Neural progenitor cell (in vitro differentiated cells): ENCODE data around the gene PUM1. TPM values are rescaled to one million over a fixed set of nuclear protein-coding genes. Genes with fewer than 3 reads are reported as not detected.
A peak's percentile ranks its signal among the peaks of the same experiment; 100 is the strongest.

Experiments used
- DNase-seq: peaks from one replicate; pipeline ENCODE4 v3.0.0-alpha.2; 2016; ENCODE audit warnings: low spot score
- H2AFZ ChIP-seq: fragments of 200-600 bp; sonication (generic); replicated peaks from 2 replicates; pipeline ENCODE4 v1.6.1; 2016; ENCODE audit warnings: antibody characterized with exemption
- H3F3A ChIP-seq: fragments of 200-600 bp; sonication (generic); 2 replicates; pipeline ENCODE4 v1.6.1; 2016; ENCODE audit warnings: antibody characterized with exemption, low read depth
- H3K27ac ChIP-seq: fragments of 200-600 bp; sonication (generic); 2 replicates; pipeline ENCODE4 v1.5.1; 2016; ENCODE audit warnings: mild to moderate bottlenecking
- H3K27me3 ChIP-seq: fragments of 200-600 bp; sonication (generic); 2 replicates; pipeline ENCODE4 v1.6.1; 2016; ENCODE audit warnings: mild to moderate bottlenecking, moderate library complexity
- H3K36me3 ChIP-seq: fragments of 200-600 bp; sonication (generic); 2 replicates; pipeline ENCODE4 v1.5.1; 2016
- H3K4me1 ChIP-seq: fragments of 200-600 bp; sonication (generic); 2 replicates; pipeline ENCODE4 v1.6.1; 2016; ENCODE audit warnings: mixed run types
- H3K4me2 ChIP-seq: fragments of 200-600 bp; sonication (generic); 2 replicates; pipeline ENCODE4 v1.6.1; 2016
- H3K4me3 ChIP-seq: fragments of 200-600 bp; sonication (generic); 2 replicates; pipeline ENCODE4 v1.5.1; 2016
- H3K79me2 ChIP-seq: fragments of 200-600 bp; sonication (generic); 2 replicates; pipeline ENCODE4 v1.6.1; 2016; ENCODE audit warnings: low read depth
- H3K9ac ChIP-seq: fragments of 200-600 bp; sonication (generic); 2 replicates; pipeline ENCODE4 v1.6.1; 2016
- H3K9me3 ChIP-seq: fragments of 200-600 bp; sonication (generic); 2 replicates; pipeline ENCODE4 v1.5.1; 2016; ENCODE audit warnings: low read depth
- H4K20me1 ChIP-seq: fragments of 200-600 bp; sonication (generic); 2 replicates; pipeline ENCODE4 v1.6.1; 2016; ENCODE audit warnings: low read depth
- H3K27ac Mint-ChIP-seq: 3 replicates; pipeline ENCODE4 v1.8.0; 2021; ENCODE audit warnings: mixed read lengths
- H3K27me3 Mint-ChIP-seq: 2 replicates; pipeline ENCODE4 v1.8.0; 2022; ENCODE audit warnings: low read depth, mild to moderate bottlenecking, inconsistent platforms, moderate library complexity, mixed read lengths; ENCODE audit not compliant: insufficient read depth
- H3K36me3 Mint-ChIP-seq: 3 replicates; pipeline ENCODE4 v1.8.0; 2021; ENCODE audit warnings: mixed read lengths
- H3K4me1 Mint-ChIP-seq: 3 replicates; pipeline ENCODE4 v1.8.0; 2021; ENCODE audit warnings: mixed read lengths
- H3K4me3 Mint-ChIP-seq: 3 replicates; pipeline ENCODE4 v1.8.0; 2021; ENCODE audit warnings: mild to moderate bottlenecking, moderate library complexity, mixed read lengths
- H3K9me3 Mint-ChIP-seq: 3 replicates; pipeline ENCODE4 v1.8.0; 2020; ENCODE audit warnings: mixed read lengths
- CTCF ChIP-seq: fragments of 200-600 bp; sonication (generic); IDR thresholded peaks from 2 replicates; pipeline ENCODE4 v1.5.1; 2017; ENCODE audit warnings: antibody characterized with exemption, mild to moderate bottlenecking
- EZH2 ChIP-seq: fragments of 200-600 bp; sonication (generic); IDR thresholded peaks from 2 replicates; pipeline ENCODE4 v1.6.1; 2017; ENCODE audit warnings: antibody characterized with exemption, mild to moderate bottlenecking, moderate library complexity
- EZH2phosphoT487 ChIP-seq: fragments of 200-600 bp; sonication (generic); IDR thresholded peaks from 2 replicates; pipeline ENCODE4 v1.6.1; 2017; ENCODE audit warnings: antibody characterized with exemption
- total RNA-seq: library from RNA; depleted of rRNA; stranded (reverse); fragments of >200 nt; gene quantifications from 2 replicates; pipeline ENCODE4 v1.2.3, GENCODE V29; 2015; ENCODE audit warnings: low replicate concordance

PUM1 gene
- total RNA-seq, 1 donor from 2014 or later, result 130 TPM

GRCh38 chr1:30929135-30929889, 136.2 kb downstream of the PUM1 start:
- Histone ChIP-seq H3K9ac (no peak overlapping the region), H3K4me2 (no peak overlapping the region), H3K36me3 (peaks cover 4% of the 10 kb centered on the region), H4K20me1 (peaks cover 52% of the 10 kb centered on the region), H3F3A (peaks cover 49% of the 10 kb centered on the region), H3K4me3 (no peak overlapping the region), H3K9me3 (no peaks in the 10 kb centered on the region), H2AFZ (no peak overlapping the region), H3K27me3 (no peaks in the 10 kb centered on the region), H3K79me2 (no peaks in the 10 kb centered on the region), H3K4me1 (no peaks in the 10 kb centered on the region), H3K27ac (no peak overlapping the region)
- Mint-ChIP-seq H3K9me3 (no peaks in the 10 kb centered on the region), H3K36me3 (peaks cover 9% of the 10 kb centered on the region), H3K4me1 (peaks cover 22% of the 10 kb centered on the region), H3K27me3 (peaks cover 8% of the 10 kb centered on the region), H3K4me3 (no peak overlapping the region), H3K27ac (no peak overlapping the region)
- peak; percentile 61 for DNase-seq
- peak; percentile 79 for TF ChIP-seq CTCF
- TF ChIP-seq EZH2phosphoT487, result no peak

- no peak for DNase-seq
- no peak overlapping the region for H3K4me2 ChIP-seq
- H3K27me3 Mint-ChIP-seq, result peaks cover 10% of the 10 kb centered on the region
- H3K9ac ChIP-seq, result no peak overlapping the region
- peaks cover 46% of the 10 kb centered on the region for H4K20me1 ChIP-seq
- H3K9me3 ChIP-seq, result no peaks in the 10 kb centered on the region
- H3K4me3 ChIP-seq, result no peak overlapping the region
- H3K27ac Mint-ChIP-seq, result no peak overlapping the region
- no peak overlapping the region for H3K27ac ChIP-seq
- peaks cover 44% of the 10 kb centered on the region for H3F3A ChIP-seq
- no peaks in the 10 kb centered on the region for H3K79me2 ChIP-seq
- no peak overlapping the region for H3K4me3 Mint-ChIP-seq
- peaks cover 5% of the 10 kb centered on the region for H3K36me3 Mint-ChIP-seq
- no peaks in the 10 kb centered on the region for H3K27me3 ChIP-seq
- TF ChIP-seq EZH2 (no peak), CTCF (no peak), EZH2phosphoT487 (no peak)
- no peaks in the 10 kb centered on the region for H3K9me3 Mint-ChIP-seq
- H2AFZ ChIP-seq, result no peak overlapping the region
- peaks cover 4% of the 10 kb centered on the region for H3K36me3 ChIP-seq
- peaks cover 17% of the 10 kb centered on the region for H3K4me1 Mint-ChIP-seq
- H3K4me1 ChIP-seq, result no peaks in the 10 kb centered on the region
These were observed 136.8 kb downstream of the PUM1 start for GRCh38 chr1:30928789-30929134.

GRCh38 chr1:30928171-30928570, 137.3 kb downstream of the PUM1 start:
- Mint-ChIP-seq H3K36me3 (peaks cover 3% of the 10 kb centered on the region), H3K9me3 (no peaks in the 10 kb centered on the region), H3K4me1 (peaks cover 15% of the 10 kb centered on the region), H3K27me3 (peaks cover 10% of the 10 kb centered on the region), H3K27ac (no peak overlapping the region), H3K4me3 (no peak overlapping the region)
- Histone ChIP-seq H3K4me2 (no peak overlapping the region), H3K79me2 (no peaks in the 10 kb centered on the region), H3F3A (peaks cover 44% of the 10 kb centered on the region), H2AFZ (no peak overlapping the region), H3K27ac (no peak overlapping the region), H3K9me3 (no peaks in the 10 kb centered on the region), H3K4me3 (no peak overlapping the region), H3K36me3 (peaks cover 4% of the 10 kb centered on the region), H3K27me3 (no peaks in the 10 kb centered on the region), H3K9ac (no peak overlapping the region), H3K4me1 (no peaks in the 10 kb centered on the region), H4K20me1 (peaks cover 41% of the 10 kb centered on the region)
- TF ChIP-seq CTCF (no peak), EZH2 (no peak), EZH2phosphoT487 (no peak)
- DNase-seq, result no peak
